NCI-H1105 (cell line): ENCODE results near the gene PRKCZ.

Experiments used
- DNase-seq: peaks from one replicate; lab custom pipeline; 2025; lab: John Stamatoyannopoulos, UW

Gene PRKCZ

DNA sequence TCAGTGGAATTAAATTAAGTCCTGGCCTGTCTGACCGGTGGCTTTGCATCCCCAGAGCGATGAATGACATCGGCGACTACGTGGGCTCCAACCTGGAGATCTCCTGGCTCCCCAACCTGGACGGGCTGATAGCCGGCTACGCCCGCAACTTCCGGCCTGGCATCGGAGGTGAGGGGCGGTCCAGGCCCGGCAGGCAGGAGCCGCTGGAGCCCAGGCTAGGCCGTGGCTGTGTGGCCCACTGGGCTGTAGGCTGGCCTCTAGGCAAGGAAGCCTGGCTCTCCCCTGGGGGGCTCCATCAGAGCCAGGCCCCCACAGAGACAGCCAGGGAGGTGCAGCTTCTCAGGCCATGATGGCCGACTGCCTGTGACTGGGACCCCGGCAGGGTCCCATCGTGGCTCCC lies 25.3 kb upstream of the PRKCZ start:
- no peak for DNase-seq

DNA sequence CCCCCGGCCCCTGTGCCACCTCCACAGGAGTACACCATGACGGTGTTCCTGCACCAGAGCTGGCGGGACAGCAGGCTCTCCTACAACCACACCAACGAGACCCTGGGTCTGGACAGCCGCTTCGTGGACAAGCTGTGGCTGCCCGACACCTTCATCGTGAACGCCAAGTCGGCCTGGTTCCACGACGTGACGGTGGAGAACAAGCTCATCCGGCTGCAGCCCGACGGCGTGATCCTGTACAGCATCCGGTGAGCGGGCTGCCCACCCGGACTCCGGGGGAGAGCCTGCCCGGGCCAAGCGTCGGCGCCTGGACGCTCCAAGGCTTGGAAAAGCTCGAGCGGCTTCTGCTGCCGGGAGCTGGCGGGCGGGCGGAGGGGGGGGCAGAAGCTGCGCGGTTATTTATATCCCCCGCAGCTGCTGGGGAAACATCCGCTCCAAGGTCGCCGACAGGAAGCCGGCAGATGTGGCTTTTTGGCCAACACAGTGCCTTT lies 24.7 kb upstream of the PRKCZ start:
- no peak for DNase-seq

DNA sequence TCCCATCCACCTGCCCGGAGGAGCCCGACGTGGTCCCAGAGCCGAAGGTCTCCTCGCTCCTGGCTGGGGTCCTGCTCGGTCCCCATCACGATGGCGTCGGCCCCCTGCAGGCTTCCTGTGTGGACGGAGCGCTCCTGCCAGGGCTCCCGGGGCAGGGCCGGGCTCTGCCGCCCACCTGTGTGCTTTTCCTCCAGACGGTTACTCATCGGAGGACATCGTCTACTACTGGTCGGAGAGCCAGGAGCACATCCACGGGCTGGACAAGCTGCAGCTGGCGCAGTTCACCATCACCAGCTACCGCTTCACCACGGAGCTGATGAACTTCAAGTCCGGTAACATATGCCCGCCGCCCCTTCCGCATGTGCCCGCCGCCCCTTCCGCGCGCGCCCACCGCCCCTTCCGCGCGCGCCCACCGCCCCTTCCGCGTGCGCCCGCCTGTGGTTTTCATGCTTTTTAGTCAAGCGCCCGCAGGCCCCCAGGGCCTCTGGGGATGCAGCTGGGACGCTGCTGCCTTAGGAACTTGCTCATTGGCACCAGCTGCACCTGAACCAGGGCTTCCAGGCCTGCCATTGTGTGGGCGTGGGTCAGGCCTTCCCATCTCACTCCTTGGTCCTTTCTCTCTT lies 22.1 kb upstream of the PRKCZ start:
- no peak for DNase-seq

DNA sequence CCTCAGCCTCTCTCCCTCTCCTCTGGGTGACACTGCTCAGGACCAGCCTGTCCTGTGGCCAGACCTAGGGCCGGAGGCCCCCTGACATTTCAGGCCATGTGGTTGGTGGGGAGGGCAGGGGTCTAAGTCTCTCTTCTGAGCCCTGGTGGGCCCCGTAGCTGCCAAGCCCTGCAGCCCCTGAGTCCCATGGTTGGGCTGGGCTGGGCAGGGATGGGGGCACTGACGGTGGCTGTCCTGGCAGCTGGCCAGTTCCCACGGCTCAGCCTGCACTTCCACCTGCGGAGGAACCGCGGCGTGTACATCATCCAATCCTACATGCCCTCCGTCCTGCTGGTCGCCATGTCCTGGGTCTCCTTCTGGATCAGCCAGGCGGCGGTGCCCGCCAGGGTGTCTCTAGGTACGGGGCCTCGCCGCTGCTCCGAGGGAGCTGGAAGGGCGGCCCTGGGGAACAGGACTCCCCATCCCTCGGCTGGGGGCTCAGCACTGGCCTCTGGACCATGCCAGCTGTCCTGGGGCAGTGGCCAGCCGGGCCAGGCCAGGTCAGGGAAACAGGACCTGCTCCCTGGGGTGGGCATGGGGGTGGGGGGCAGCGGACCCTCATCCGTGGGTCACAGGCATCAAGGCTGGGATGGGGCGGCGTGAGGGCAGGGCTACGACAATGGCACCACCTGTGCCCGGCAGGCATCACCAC lies 21.2 kb upstream of the PRKCZ start:
- DNase-seq, result no peak

DNA sequence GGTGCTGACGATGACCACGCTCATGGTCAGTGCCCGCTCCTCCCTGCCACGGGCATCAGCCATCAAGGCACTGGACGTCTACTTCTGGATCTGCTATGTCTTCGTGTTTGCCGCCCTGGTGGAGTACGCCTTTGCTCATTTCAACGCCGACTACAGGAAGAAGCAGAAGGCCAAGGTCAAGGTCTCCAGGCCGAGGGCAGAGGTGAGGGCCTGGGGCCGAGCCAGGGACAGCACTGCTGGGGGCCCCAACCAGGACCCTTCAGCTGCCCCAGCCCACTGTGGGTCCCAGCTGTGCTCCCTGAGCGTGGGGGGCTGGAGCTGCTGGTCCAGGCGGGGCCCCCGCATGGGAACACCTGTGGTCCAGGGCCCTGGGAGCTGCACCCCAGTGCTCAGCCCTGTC lies 20.6 kb upstream of the PRKCZ start:
- DNase-seq, result no peak

DNA sequence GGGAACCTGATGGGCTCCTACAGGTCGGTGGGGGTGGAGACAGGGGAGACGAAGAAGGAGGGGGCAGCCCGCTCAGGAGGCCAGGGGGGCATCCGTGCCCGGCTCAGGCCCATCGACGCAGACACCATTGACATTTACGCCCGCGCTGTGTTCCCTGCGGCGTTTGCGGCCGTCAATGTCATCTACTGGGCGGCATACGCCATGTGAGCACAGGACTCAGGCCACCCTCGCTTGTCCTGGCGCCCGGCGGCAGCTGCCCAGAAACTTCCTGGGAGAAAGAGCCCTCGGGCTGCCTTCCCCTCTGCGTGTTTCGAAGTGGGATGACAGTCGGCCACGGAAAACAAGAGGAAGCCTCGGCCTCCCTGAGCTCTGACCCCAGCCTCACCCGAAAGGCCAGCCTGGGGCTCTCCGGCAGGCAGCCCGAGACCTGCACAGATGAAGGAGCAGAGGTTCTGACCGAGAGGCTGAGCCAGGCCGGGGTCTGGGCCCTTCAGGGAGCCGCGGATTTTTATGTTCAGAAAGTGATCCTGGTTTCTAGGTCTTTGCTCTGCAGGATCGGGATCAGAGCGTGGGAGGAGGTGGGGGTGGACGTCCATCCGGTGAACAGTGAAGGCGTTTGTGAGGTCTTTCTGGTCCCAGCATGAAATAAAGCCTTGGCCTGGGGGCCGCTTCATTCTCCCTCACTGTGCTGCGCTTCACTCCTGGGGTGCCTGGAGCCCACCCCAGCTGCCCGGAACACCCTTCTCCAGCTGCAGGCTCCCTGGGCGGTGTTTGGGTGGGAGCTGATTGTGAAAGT lies 19.9 kb upstream of the PRKCZ start:
- no peak for DNase-seq

DNA sequence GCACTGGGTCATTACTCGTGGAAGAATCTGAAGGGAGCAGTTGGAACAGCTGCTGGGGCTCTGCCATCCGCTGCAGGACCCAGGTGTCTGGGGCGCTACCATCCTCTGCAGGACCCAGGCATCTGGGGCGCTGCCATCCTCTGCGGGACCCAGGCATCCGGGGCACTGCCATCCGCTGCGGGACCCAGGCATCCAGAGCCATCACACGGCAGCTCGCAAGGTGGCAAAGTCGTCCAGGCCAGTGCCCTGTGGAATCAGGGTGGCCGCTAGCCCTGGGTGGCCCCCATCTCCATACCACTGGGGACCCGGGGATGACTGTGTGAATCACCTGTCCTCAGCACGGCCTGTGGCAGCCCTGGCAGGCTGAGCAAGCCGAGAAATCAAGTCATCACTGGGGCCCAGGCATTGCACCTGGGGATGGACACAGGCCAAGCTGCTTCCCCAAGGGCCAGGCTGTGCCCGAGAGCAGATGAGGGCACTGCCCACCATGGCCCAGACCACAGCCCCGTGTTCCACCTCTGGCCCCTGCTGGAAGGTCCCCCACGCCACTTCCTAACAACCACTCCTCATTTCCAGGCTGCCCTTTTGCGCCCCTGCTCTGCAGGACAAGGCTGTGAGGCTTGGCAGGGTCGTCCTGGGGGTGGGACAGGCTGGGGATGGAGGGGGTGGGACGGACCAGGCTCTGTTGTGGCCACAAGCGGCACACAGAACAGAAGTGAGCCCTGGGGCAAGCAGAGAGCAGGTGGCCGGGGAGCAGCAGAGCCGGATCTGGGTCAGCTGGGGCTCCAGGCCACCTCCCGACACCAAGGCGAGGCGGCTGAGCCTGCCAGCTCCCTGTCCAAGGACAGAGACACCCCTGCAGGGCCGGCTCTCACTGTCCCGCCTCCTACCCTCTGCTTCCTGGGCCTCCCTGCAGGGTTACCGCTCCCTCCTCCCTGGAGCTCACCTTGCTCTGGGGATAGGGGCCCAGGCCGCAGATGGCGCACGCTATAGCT lies 18.4 kb upstream of the PRKCZ start:
- DNase-seq, result no peak

DNA sequence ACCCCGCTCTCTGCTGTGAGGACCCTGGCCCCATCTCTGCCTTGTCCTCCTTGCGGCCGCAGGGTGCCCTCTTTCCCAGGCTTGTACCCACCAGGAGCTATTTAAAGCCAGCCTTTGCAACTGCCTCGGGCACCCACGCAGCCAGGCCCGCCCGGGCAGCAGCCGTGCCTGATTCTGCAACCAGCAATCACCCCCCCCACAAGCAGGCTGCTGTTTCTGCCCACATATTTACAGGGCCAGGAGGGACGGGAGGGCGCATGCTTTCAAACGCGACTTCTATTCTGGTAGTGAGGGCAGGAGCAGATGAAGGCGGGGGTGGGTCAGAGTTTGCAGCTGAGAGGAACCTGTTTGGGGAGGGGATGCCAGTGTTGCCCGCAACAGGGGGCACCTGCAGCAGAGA lies 17.5 kb upstream of the PRKCZ start:
- DNase-seq, result no peak

DNA sequence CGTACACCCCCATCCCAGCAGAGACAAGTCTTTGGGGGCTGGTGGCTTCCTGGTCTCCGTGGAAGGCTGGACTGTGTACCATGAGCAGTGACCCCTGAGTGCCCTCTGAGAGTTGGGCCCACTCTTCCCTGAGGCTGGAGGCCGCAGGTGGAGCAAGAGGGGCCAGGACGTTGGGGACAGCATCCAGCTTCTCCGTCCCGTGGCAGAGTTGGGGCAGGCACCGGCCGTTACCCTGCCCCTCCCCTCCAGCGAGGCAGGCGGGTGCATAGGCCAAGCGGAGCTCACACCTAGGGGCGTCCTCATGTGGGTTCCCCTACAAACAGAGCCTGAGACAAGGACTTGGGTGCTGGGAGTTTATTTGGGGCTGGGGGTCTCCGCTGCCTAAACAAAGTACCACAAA lies 17.0 kb upstream of the PRKCZ start:
- no peak for DNase-seq

DNA sequence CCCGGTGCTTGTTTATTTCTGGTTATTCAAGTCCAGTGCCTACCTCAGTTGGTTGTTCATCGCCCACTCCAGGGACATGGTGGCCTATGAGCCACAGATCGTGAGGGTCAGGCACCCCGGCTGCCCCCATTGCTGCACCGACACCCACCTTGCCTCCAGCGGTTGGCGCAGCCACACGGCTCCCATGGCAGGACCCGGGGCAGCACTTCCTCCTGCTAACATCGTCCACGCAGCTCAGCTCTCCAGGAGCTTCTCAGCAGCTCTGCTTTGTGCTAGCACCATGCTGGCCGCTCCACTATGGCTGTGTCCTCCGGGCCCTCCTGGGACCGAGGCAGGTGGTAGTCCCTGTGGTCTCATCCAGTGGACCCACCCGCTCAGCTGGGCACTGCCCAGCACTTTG lies 13.9 kb upstream of the PRKCZ start:
- DNase-seq, result no peak

DNA sequence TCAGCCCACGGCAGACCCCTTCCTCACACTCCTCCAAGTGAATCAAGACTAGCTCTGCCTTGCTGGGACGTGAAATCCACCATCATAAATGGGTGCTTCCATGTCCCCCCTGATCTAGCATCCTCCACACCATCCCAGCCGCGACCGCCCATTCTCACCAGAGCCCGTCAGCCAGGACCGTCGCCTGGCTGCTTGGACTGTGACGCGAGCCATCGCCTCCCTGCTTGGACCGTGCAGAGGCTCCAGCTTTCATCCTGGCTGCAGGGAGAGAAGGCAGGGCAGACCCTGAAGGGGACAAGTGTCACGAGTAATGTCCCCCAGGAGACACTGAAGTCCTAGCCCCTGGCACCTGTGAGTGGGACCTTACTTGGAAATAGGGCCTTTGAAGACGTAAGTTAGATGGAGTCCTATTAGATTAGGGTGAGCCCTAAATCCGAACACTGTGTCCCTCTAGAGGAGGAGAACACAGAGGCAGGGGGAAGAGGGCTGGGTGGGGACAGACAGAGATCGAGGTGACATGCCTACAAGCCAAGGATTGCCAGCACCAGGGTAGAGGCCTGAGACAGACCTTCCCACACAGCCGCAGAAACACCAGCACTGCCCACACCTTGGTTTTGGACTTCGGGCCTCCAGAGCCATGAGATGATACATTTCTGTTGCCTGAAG lies 12.8 kb upstream of the PRKCZ start:
- DNase-seq, result no peak

DNA sequence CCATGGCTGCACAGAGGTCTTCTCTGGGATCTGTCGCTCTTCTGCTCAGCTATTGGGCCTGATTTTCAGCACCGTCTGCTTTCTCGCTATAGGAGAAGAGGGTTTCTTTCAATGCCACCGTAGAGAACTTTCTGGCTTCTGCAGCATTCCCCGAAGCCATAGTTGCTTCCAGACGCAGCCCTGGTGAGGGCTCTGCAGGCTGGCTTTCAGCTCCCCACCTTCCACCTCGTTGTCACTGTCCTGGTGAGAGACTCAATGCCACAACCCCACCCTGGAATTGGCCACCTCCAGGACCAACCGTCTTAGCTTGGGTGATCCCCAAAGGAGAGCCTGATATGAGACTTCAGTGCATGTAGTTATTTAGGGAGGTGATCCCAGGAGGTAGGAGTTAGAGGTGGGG lies 12.0 kb upstream of the PRKCZ start:
- no peak for DNase-seq

DNA sequence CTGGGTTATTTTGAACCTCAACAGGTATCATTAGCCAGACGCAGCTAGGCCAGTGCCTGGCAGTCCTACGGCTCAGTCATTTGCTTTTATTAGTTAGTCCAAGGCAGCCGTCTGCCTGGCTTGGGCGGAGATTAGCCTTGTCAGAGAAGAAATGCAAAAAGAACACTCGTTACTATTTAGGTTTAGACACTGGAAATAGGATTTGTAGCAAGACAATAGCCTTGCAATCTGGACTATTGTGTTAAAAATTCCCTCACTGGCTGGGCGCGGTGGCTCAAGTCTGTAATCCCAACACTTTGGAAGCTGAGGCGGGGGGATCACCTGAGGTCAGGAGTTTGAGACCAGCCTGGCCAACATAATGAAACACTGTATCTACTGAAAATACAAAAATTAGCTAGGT lies 11.0 kb upstream of the PRKCZ start:
- no peak for DNase-seq

DNA sequence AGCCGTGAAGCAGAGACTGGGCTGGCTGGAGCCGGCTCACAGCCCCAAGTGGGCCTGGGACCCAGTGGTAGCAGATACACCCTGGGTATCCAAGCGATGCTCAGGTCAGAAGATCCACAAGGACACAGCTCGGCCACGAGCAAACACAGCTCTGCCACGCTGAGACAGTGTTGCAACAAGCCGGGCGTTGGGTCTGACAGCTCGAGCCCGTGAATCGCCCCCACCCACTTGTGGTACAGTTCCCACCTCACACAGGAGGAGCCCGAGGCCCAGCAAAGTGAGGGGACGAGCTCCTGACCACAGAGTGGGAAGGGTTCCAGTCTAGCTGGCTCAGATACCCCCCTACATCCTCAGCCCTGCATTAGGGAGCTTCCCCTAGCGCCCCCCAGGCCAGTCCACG lies 8.9 kb upstream of the PRKCZ start:
- DNase-seq, result no peak

DNA sequence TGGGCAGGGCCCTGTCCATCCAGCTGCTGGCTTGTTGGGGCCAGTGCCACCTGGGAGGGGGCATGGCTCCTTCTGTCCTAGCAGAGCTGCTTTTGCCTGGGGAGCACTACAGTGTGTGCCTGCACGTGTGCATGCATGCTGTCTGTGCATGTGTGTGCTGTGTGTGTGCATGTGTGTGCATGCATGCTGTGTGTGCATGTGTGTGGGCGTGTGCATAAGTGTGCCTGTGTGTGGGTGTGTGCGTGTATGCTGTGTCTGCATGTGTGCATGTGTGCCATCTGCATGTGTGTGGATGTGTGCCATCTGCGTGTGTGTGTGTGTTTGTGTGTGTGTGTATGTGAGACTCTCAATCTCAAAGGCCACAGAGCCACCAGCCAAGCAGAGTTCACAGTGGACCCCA lies 8.3 kb upstream of the PRKCZ start:
- no peak for DNase-seq

DNA sequence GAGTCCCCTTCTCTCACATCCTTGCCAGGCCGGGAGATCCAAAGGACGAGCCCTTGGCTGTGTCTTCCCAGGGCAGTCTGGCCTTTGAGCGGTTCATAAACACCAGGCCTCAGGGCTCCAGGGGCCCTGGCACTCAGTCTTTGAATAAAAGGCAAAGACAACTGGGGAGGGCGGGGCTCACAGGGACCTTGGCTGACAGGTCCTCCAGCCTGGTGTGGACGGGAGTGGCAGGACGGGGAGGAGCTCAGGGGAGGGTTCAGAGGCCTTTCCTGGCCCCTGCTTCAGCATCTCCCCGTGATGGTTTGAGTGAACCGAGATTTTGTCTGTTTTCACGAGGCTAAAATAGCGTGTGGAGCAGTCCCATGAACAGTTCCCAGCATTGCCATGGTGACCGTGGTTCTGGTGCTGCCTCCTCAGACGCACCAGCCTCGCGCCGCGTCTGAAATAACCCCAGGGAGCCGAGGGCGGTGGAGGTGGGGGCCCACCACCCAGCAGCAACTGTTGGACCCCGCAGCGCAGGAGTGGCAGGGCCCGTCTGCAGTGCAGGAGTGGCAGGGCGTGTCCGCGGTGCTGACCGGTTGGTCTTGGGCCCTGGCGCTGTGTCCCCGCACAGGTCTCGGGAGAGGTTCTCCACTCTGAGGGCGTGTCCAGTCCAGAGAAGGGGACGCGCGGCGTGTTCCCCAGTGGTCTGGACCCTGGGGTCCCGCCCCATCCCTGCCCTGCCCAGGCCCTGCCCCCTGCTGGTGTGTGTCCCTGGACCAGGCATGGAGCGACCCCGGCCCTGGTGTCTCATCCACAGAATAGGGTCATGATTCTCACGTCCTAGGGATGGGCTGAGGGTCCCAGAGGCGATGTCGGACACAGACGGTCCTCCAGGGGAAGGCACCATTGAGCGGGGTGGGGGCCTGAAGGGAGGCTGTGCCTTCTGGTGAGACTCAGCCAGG lies 7.1 kb upstream of the PRKCZ start:
- DNase-seq, result no peak

DNA sequence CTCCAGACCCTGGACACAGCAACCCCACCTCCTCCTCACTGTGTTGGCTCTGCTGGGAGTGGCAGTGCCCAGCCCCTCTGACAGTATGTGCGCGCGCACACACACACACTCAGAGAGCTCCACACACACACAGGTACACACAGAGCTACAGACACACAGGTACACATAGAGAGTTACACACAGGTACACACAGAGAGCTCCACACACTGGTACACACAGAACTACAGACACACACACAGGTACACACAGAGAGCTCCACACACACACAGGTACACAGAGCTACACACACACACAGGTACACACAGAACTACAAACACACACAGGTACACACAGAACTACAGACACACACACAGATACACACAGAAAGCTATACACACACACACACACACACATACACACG lies 6.3 kb upstream of the PRKCZ start:
- DNase-seq, result no peak

DNA sequence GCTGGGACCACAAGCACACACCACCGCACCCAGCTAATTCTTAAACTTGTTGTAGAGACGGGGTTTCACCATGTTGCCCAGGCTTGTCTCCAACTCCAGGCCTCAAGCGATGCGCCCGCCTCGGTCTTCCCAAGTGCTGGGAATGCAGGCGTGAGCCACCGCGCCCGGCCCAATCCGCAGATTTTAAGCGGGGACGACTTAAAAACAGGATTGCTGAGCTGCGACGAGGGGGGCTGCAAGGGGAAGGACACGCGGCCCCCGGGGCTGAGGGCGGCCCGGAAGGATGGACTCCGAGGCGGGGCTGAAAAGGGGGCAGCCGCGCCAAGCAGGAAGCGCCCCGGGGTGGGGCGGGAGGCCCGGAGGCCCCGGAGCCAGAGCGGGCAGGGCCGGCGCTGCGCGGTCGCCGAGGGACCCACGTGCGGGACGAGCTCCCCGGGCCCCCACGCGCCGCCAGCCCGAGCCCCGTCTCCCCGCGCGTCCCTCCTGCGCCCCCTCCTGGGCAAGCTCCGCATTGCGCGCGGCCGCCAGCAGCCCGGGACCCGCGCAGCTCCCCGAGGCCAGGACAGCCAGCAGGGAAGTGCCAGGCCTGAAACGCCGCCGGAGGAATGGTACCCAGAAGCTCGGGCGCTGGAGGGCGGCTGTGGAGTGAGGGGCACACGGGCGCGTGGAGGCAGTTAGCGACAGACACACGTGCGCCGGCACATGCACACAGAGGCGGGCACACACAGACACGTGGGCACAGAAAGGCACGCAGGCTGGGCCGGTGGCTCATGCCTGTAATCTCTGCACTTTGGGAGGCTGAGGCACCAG lies 5.5 kb upstream of the PRKCZ start:
- peak; percentile 45 for DNase-seq

DNA sequence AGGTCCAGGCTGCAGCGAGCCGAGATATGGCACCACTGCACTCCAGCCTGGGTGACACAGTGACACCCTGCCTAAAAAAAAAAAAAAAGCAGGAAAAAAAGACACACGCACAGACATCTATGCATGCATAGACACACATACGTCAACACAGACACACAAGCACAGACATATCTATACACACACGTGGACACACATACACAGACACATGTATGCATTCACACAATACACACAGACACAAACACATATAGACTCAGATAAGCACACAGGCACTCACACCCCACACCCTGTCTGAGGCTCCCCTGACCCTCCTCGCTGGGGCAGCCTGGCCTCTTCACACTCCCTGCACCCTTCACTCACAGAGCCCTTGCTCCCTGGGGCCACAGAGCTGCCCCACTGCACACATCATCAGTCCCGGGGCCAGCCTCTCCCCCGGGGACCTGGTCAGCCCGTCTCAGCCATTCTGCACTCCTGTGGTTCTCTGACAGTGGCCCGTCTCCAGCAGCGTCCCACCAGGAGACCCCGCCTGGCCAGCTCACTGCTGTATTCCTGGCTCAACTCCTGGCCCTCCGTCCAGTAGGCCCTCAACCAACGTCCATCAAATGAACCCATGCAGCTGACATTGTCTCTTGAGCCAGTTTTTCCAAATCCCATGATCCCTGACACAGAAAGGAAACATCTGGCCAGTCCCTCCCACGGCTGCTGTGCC lies 4.6 kb upstream of the PRKCZ start:
- no peak for DNase-seq
